GM12891 (cell line): ENCODE data around the gene ASAP3.

Experiments used
- DNase-seq: peaks from one replicate; pipeline ENCODE4 v3.0.0; 2011; ENCODE audit warnings: low spot score; ENCODE audit not compliant: insufficient read length
- FAIRE-seq: peaks from 2 replicates; lab custom pipeline; 2011; peaks lifted over from hg19 to GRCh38; lab: Jason Lieb, UNC
- PAX5 ChIP-seq: IDR thresholded peaks from 2 replicates; pipeline ENCODE4 v1.6.1; 2011; ENCODE audit warnings: low read length, moderate library complexity, mild to moderate bottlenecking; ENCODE audit not compliant: insufficient read depth, severe bottlenecking
- POLR2A ChIP-seq: IDR thresholded peaks from 2 replicates; pipeline ENCODE4 v1.6.1; 2011; ENCODE audit warnings: low read depth, low read length, control low read depth
- POLR2AphosphoS5 ChIP-seq: IDR thresholded peaks from 2 replicates; pipeline ENCODE4 v1.6.1; 2011; ENCODE audit warnings: low read depth, low read length, control low read depth
- POU2F2 ChIP-seq: IDR thresholded peaks from 2 replicates; pipeline ENCODE4 v1.6.1; 2011; ENCODE audit warnings: low read depth, mild to moderate bottlenecking, control low read depth, low read length, moderate library complexity
- SPI1 ChIP-seq: IDR thresholded peaks from 2 replicates; pipeline ENCODE4 v1.6.1; 2011; ENCODE audit warnings: low read depth, low read length, control low read depth
- TAF1 ChIP-seq: IDR thresholded peaks from 2 replicates; pipeline ENCODE4 v1.6.1; 2011; ENCODE audit warnings: low read depth, low read length, control low read depth

Gene ASAP3

DNA sequence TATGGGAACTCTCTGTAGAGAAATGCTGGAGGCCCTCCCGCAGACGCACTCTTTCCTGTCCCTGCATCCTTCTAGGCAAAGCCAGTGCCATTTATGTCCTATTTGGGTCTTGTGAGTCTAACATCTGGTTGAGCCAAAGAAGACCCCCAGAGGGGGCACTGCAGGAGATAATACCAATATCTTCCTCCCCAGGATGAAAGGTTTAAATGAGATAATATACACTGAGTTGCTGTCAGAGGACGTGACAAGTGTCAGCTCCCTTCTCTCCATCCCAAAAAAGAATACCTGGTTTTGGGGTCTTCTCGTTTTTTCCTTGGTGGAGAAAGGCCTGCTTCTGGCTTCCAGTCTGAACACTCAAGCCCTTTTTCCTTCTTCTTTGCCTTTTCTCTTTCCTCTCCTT lies 67.0 kb downstream of the ASAP3 start:
- DNase-seq (no peak), FAIRE-seq (no peak)
- no peak for TF ChIP-seq POLR2AphosphoS5
- no peak for TF ChIP-seq SPI1
- no peak for TF ChIP-seq POLR2A
- no peak for TF ChIP-seq PAX5
- TF ChIP-seq POU2F2 = no peak
- no peak for TF ChIP-seq TAF1

DNA sequence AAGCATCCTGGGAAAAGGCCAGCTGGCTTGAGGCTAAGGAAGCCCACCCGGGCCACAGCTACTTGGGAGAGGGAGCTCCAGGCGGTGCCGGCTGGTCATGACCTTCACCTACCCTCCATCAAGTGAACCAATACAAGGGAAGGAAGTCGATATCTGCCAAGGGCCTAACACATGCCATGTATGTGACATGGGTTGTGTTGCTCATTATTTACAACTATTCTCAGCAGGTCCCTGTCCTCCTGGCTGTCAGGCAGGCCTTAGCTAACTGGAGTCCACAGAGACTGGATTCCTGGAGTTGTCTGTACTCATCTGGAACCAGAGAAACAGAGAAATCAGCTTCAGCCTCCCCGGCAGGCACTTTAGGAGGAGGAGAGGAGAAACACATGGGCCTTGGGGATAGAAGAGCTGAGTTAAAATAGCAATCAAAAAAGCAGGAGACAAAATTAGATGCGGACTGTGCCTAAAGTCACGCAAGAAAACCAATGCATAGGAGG lies 75.1 kb downstream of the ASAP3 start:
- FAIRE-seq (no peak), DNase-seq (no peak)
- no peak for TF ChIP-seq SPI1
- no peak for TF ChIP-seq POLR2AphosphoS5
- TF ChIP-seq TAF1 = no peak
- TF ChIP-seq POU2F2 = no peak
- no peak for TF ChIP-seq POLR2A

DNA sequence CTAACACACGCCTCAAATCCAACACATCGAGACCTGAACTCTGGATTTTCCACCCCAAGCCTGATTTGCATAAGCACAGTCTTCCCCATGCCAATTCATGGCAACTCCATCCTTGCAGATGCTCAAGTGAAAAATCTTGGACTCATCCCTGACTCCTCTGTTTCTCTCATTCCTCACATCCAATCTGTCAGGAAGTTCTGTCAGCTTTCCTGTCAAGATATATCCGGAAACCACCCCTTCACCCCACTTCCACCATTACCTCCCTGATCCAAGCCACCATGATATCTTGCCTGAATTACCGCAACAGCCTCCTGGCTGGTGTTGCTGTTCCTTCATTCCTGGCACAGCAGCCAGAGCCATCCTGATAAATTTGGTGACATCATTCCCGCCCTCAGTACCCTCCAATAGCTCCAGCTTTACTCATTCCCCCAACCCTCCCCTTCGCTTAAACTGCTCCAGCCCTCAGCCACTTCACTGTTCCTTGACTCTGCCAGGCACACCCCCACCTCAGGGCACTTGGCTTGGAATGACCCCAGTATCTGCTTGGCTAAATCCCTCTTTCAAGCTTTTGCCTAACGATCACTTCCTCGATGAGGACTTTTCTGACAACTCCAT lies 76.9 kb downstream of the ASAP3 start:
- TF ChIP-seq SPI1 (no peak), POU2F2 (no peak), POLR2A (no peak), TAF1 (no peak), POLR2AphosphoS5 (no peak), PAX5 (no peak)
- FAIRE-seq (no peak), DNase-seq (no peak)

DNA sequence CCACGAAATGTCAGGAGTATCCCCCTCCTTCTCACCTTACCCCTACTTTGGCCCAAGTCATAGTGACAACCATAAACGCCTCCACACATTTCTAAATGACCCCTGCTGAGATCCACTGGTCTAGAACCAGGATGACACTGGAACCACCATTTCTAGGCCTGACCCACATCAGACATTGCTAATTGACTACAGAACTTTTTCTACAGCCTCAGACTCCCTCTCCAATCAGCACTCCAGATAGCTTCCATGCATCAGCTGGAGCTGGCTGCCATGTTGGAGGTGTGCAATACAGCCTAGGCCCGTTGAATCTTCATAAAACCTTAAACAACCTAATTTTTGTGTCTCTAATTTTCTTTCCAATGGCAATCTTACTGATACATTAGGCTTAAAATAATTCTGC lies 78.0 kb downstream of the ASAP3 start:
- FAIRE-seq = no peak

DNA sequence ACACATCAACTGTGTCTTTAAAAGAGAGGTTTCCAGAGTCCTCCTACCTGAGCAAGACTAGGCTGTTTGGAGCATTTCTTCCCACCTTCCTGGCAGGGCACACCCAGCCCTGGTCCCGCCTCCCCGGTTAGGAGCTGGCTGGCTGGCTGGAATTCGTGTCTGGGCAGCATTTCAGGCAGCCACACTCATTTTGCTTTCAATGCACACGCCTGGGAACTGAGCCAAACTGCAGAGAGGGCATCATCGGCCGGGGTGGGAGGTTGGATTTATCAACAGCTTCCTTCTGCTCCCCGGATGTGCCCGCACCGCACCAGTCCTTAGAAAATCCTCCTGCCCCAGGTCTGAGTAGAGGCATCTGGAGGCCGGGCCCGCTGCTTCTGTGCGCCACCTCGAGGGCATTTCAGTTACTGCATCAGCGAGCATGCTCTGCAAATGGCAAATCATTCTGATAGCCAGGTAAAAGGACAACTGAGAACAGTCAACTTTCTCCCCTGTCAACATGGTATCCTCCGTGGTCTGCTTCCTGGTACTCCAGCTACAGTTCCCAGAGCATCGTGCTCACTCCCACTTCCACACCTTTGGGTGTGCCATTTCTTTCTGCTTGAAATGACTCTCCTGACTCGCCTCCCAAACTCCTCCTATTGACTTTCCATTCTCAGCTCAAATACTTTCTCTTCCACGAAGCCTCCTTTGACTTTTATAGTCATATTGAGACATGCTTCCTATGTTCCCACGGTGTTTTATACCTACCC lies 80.1 kb downstream of the ASAP3 start:
- peak; percentile 92 for FAIRE-seq
- peak; percentile 71 for DNase-seq
- TF ChIP-seq POLR2A = no peak
- no peak for TF ChIP-seq PAX5
- TF ChIP-seq TAF1 = no peak
- no peak for TF ChIP-seq SPI1
- no peak for TF ChIP-seq POLR2AphosphoS5
- TF ChIP-seq POU2F2 = no peak

More for the DNA sequence above, 78.0 kb downstream of the ASAP3 start:
- no peak for TF ChIP-seq POU2F2
- no peak for TF ChIP-seq PAX5
- no peak for TF ChIP-seq SPI1
- TF ChIP-seq TAF1 = no peak
- TF ChIP-seq POLR2A = no peak
- no peak for TF ChIP-seq POLR2AphosphoS5
- DNase-seq = no peak

DNA sequence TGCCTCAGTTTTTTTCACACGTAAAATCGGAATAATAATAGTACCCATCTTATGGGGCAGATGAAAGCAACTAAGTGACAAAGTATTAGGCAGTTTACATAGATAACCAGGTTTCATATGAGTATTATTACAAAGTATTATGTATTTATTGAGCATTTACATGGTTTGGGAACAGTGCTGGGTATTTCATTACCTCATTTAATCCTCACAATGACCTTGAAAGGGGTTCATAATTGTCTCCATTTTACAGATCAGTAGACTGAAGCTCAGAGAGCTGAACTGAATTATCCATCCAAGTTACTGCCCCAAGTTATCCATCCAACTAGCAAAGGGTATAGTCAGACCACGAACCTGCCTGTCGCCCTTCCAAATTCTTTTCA lies 80.6 kb downstream of the ASAP3 start:
- FAIRE-seq (no peak), DNase-seq (no peak)
- TF ChIP-seq PAX5 (no peak), TAF1 (no peak), POLR2A (no peak), POU2F2 (no peak), POLR2AphosphoS5 (no peak), SPI1 (no peak)

DNA sequence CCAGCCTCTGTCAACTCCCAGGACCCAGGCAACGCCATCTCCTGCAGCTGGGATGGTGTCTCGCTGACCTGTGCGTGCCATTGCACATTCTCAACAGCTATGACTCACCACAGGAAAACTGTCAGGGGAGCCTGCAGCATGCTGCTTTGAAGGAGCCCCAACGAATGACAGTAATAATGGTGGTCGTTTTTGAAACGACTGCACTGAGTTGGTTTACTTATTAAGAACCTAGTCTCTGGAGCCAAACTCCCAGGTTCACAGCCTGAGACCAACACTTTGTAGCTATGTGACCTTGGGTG lies 81.0 kb downstream of the ASAP3 start:
- FAIRE-seq (no peak), DNase-seq (no peak)
- TF ChIP-seq TAF1 (no peak), POLR2A (no peak), POLR2AphosphoS5 (no peak), SPI1 (no peak), POU2F2 (no peak), PAX5 (no peak)

DNA sequence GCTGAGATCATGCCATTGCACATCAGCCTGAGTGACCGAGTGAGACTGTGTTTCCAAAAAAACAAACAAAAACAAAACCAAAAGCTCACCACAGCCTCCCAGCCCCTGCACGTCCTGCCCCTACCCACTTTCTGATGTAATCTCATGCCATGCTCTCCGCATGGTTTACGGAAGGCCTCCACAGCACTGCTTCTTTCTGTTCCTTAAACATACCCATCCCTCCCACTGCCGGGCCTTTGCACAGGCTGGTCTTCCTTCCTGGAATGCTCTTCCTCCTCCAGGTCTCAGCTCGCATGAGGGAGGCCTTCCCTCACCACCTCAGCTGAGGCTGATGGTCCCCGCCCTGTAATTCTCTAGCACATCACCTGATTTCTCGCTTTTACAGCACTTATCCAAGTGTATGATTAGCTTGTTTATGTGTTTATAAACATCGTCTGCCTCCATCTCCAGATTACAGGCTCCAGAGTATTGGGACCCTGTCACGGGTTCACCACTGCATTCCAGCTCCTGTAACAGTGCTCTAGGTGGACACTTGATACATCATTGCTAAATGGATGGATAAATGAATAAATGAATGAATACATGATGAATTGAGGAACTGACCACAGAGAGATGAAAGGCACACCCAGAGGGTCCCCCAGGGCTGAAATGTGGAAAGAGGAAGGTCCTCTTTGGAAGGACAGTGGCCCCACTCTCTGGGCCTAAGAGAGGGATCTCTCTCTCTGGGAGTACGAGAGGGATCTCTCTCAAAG lies 81.5 kb downstream of the ASAP3 start:
- no peak for FAIRE-seq
- no peak for DNase-seq
- TF ChIP-seq SPI1 = no peak
- TF ChIP-seq PAX5 = no peak
- no peak for TF ChIP-seq POLR2AphosphoS5
- no peak for TF ChIP-seq TAF1
- no peak for TF ChIP-seq POU2F2
- TF ChIP-seq POLR2A = no peak

DNA sequence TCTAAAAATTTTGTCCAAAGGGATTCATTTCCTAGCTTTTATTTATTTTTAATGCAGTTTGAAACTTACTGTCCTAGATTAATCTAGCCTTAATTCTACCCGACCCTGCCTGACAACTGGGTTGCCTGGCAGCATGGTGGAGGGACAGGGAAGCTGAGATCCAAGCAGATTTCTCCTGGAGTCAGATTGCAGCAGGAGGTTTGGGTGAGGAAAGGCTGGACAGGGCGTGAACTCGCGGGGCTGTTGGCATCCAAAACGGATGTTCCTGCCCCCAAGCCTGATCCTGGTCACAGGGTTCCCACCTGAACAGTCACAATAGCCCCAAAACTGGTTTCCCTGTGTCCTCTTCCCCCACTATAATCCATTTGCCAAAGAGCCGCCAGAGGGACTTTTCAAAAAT lies 82.7 kb downstream of the ASAP3 start:
- DNase-seq = no peak
- no peak for TF ChIP-seq POU2F2
- no peak for TF ChIP-seq PAX5
- TF ChIP-seq POLR2A = no peak
- no peak for TF ChIP-seq SPI1
- no peak for TF ChIP-seq TAF1
- no peak for TF ChIP-seq POLR2AphosphoS5
- FAIRE-seq = no peak

DNA sequence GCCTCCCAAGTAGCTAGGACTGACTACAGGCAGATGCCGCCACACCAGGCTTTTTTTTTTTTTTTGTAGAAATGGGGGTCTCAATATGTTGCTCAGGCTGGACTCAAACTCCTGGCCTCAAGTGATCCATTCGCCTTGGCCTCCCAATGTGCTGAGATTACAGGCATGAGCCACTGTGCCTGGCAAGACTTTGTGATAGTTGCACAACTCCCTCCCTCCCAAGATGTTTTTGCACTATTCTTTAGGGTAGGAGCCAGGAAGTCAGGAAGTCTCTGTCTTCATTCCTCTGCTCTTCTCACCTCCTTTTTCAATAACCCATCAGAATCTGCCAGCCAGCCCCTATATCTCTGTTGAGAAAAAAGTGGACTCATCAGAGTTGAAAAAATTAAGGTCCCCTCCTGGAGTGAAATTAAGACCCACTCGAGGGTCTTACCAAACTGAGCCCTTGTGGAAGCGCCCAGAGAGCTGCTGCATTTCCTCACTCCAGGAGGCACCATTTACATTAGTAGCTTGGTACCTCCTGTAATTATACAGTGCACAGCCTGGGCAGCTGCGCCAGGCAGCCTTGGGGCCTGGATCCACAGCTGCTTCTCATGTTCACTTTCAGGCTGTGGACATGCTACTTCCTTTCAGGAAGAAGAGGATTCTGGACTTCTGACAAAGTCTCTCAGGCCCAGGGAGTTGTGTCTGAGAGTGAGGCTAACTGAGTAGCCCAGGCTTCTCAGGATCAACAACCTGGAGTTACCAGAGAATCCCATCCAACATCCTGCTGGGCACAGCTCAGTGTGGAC lies 83.5 kb downstream of the ASAP3 start:
- TF ChIP-seq POLR2A (no peak), SPI1 (no peak), POU2F2 (no peak), POLR2AphosphoS5 (no peak), PAX5 (no peak)
- DNase-seq = no peak
- FAIRE-seq = no peak

DNA sequence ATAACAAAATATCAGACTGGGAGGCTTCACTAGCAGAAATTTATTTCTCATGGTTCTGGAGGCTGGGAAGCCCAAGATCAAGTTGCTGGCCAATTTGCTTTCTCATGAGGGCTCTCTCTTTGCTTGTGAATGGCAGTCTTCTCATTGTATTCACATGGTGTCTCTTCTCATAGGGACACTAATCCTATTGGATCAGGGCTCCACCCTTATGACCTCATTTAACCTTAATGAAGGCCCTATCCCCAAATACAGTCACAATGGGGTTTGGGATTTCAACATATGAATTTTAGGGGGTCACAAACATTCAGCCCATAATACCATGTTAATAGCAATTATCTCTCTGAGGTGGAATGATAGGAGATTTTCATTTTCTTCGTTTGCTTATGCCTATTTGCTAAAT lies 84.8 kb downstream of the ASAP3 start:
- TF ChIP-seq SPI1 (no peak), TAF1 (no peak), POU2F2 (no peak), POLR2AphosphoS5 (no peak), POLR2A (no peak), PAX5 (no peak)
- no peak for DNase-seq
- FAIRE-seq = no peak
